Nucleus accumbens (tissue), 56 donors: ENCODE data around the gene RFK.
"Not testable (repeated sequence)": the region's sequence is repeated elsewhere in the genome, so short reads cannot be mapped to it uniquely, and the experiment has no call there.

Experiments used
- DNase-seq, 56 donors: peaks; one replicate each; lab custom pipeline; 2025; lab: John Stamatoyannopoulos, UW

RFK gene

GRCh38 chr9:76372336-76372735, 21.9 kb downstream of the RFK start:
- DNase-seq = no peak

- no peak for DNase-seq
Observed at GRCh38 chr9:76371901-76372300, 22.3 kb downstream of the RFK start.

- DNase-seq = no peak
Observed at GRCh38 chr9:76370396-76371023, 23.7 kb downstream of the RFK start.

GRCh38 chr9:76369583-76369982, 24.6 kb downstream of the RFK start:
- DNase-seq = no peak

- DNase-seq = no peak
Observed at GRCh38 chr9:76366275-76366674, 28.0 kb downstream of the RFK start.

- DNase-seq = no peak
Observed at GRCh38 chr9:76365028-76365427, 29.2 kb downstream of the RFK start.

- DNase-seq = no peak
Observed at GRCh38 chr9:76363032-76363395, 31.2 kb downstream of the RFK start.

GRCh38 chr9:76362332-76363031, 31.7 kb downstream of the RFK start:
- not testable (repeated sequence) for DNase-seq

GRCh38 chr9:76359766-76360165, 34.5 kb downstream of the RFK start:
- no peak for DNase-seq

- DNase-seq = no peak
Observed at GRCh38 chr9:76359365-76359764, 34.9 kb downstream of the RFK start.

GRCh38 chr9:76358628-76359280, 35.5 kb downstream of the RFK start:
- DNase-seq = no peak

- DNase-seq = no peak
Observed at GRCh38 chr9:76357555-76357954, 36.7 kb downstream of the RFK start.

GRCh38 chr9:76355886-76356285, 38.3 kb downstream of the RFK start:
- DNase-seq = peak in 12 of 56 donors; percentile 3 to 38 (median 12)

- no peak for DNase-seq
Observed at GRCh38 chr9:76354221-76354620, 40.0 kb downstream of the RFK start.

GRCh38 chr9:76353280-76353679, 40.9 kb downstream of the RFK start:
- no peak for DNase-seq

- DNase-seq = no peak
Observed at GRCh38 chr9:76352026-76352620, 42.1 kb downstream of the RFK start.

GRCh38 chr9:76351006-76351405, 43.2 kb downstream of the RFK start:
- DNase-seq = no peak

GRCh38 chr9:76349865-76350264, 44.4 kb downstream of the RFK start:
- DNase-seq = no peak

- DNase-seq = no peak
Observed at GRCh38 chr9:76342858-76343257, 51.4 kb downstream of the RFK start.

- no peak for DNase-seq
Observed at GRCh38 chr9:76342201-76342600, 52.0 kb downstream of the RFK start.

GRCh38 chr9:76341616-76342015, 52.6 kb downstream of the RFK start:
- no peak for DNase-seq

GRCh38 chr9:76338418-76338817, 55.8 kb downstream of the RFK start:
- DNase-seq = no peak
